ENCODE measurements around the gene NCS1.

Gene NCS1

DNA sequence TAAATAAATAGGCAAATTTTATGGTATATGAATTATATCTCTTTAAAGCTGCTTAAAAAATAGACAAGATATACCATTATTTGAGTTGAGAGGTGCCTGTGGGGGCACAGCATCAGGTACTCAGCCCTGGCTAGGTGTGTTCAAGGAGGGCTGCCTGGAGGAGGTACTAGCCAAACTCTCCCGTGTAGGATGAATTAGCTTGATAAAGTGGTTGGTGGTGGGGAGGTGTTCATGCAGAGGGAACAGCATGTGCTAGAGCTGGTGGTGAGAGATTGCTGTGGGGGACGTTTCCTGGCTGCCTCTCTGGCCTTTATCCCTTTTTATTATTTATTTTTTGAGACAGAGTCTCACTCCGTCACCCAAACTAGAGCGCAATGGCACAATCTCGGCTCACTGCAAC is 23.2 kb upstream of the NCS1 start:
- no peak for DNase-seq

DNA sequence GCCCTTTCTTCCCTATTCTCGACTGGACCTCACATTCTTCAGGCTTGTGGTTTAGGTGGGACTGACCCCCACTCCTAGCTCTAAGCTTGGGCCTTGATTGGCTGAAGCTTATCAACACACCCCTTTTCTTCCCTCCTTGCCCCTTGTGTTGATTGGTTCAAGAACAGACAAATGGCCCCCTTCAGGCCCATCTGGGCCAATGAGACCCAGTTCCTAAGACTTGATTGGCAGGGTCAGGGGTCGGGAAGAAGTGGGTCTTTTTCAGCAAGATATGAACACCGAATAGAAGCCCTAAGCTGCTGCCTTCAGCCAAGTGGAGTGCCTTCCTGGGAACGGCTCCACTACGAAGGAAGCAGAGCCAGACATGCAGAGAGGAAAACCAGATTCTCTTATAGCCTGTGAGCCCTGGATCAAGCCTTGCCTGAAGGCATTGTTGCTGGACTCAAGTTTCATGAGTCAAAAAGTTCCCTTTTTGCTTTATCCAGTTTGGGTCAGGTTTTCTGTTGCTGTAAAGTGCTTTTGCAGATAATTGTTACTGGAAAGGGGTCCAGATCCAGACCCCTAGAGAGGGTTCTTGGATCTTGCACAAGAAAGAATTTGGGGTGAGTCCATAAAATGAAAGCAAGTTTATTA is 22.4 kb upstream of the NCS1 start:
- DNase-seq: no peak

DNA sequence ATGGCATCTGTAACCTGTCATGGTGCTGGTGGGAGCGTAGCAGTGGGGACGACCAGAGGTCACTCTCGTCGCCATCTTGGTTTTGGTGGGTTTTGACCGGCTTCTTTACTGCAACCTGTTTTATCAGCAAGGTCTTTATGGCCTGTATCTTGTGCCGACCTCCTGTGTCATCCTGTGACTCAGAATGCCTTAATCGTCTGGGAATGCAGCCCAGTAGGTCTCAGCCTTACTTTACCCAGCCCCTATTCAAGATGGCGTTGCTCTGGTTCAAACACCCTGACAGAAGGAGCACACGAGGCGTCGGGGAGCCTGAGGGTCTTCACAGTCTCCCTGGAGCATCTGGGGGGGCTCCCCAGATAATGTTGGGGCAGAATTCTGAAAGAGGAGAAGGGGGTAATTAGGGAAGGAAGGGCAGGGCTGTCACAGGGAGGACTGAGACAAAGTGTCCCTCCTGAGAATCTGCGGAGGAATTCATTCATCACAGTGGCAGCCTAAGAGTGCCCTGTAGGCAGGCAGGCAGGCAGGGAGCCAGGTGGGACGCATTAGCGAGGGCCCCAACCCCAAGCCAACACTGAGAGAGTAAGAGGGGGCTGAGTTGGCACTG is 21.3 kb upstream of the NCS1 start:
- DNase-seq: no peak

DNA sequence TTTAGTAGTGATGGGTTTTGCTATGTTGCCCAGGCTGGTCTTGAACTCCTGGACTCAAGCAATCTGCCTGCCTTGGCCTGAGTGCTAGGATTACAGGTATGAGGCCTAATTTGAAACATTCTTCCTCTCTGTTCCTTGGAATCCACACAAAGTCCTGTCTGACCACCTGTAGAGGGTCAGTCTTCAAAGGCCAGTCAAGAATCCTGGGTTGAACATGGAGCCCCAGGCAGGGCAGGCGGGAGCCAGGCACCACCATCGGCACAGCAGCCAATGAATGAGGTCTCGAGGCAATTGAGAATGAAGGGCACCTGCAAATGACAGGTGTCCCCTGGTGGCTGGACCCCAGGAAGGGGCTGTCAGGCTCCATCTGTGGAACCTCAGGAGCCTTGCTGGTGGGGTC is 17.4 kb upstream of the NCS1 start:
- DNase-seq: no peak

DNA sequence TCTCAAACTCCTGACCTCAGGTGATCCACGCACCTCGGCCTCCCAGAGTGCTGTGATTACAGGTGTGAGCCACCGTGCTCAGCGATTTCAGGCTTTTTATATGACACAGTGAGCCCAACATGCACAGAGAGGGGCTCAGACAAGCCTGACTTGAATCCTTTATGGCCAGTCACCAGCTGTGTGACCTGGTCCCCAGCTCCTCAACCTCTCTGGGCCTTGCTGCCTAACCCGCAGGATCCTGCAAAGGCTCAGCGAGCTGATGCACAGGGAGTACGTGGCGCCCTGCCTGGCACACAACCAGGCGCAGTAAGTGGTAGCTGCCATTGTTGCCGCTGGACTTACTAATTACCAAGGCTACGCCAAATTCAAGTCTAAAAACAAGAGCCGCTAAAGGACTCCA is 16.6 kb upstream of the NCS1 start:
- no peak for DNase-seq

DNA sequence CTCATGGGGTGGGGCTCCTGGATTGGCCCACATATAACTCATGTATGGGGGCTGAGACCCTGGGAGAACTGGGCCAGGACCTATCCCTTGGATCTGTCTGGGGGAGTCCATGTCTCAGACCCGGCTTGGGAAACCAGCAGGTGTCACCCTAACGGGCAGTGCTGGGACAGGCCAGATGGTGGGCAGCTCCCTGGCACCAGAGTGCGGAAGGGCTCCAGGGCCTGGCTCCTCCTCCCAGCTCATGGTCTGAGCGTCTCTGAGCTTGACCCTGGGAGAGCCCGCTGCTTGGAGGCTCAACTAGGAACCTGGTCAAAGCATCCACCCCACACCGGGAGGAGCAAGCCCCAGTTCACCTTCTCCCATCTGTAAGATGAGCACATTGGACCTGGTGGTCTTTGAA is 15.5 kb upstream of the NCS1 start:
- DNase-seq: no peak

DNA sequence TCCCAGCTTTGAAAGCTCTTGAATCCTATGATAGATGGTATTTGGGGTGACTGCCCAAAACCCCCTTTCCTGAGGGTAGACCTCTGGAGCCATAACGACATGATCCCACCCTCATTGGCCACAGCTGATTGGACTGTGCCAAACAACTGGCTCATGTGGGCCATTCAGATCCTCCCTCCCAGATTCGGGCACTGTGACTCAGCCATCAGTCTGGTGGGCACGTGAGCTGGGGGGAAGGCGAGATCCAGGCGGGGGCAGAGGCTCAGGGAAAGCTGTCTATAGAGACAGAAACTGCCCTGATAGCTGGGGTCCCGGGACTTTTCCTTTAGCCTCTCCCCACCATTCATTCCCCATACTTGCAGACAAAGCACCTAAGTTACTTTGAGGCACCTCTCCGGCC is 15.1 kb upstream of the NCS1 start:
- DNase-seq: no peak

DNA sequence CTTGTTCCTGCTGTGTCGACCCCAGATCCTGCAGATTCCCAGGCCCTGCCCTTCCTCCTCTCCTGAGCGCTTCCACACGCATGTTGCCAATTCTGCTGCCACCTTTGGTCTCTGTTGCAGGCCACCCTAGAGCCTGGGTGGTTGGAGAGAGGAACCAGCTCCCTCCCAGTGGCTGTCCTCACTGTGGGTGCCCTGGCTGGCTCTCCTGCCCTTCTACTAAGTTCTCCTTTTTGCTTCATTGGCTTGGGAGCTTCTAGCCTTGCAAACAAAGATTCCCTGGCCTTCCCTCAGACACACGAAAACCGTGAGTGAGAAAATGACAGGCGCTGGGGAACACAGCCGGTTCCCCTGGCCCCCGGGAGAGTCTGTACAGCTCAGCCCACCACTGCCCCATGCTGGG is 14.2 kb upstream of the NCS1 start:
- no peak for DNase-seq

DNA sequence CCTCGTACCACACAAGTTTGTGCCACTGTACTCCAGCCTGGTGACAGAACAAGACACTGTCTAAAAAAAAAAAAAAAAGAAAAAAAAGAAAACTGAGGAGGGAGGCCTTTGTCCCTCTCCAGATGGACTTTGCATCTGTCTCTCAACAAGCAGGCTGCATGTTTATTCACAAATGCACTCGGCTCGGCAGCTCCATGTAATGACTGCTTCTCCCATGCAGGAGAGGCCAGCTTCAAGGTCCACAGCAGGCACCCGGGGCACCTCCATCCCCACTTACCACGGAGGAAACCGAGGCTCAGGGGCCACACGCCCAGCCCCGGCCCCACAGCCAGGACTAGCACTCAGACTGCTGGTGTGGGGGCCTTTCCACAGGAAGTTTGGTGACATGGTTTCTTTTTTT is 13.1 kb upstream of the NCS1 start:
- no peak for DNase-seq

DNA sequence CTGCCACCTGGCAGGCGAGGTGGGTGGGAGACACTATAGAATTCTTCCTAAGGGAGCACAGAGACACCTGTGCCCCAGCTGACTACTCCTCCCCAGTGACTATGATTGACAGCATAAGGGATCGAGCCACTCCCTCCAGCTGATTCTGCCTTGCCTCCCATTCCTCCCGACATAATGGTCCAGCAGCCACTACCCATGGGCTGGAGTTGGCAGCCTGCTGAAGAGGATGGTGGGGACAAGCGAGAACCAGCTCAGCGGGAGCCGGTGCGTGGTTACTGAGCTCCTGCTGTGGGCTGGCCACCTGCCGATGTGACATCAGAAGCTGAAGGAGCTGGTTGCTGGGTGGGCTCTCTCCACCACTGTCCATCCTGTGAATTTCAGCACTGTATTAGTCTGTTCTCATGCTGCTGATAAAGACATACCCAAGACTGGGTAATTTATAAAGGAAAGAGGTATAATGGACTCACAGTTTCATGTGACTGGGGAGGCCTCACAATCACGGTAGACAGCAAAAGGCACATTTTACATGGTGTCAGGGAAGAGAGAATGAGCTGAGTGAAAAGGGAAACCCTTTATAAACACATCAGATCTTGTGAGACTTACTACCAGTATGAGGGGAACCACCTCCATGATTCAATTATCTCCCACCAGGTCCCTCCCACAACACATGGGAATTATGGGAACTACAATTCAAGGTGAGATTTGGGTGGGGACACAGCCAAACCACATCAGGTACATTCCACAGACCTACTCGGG is 12.1 kb upstream of the NCS1 start:
- DNase-seq: no peak

DNA sequence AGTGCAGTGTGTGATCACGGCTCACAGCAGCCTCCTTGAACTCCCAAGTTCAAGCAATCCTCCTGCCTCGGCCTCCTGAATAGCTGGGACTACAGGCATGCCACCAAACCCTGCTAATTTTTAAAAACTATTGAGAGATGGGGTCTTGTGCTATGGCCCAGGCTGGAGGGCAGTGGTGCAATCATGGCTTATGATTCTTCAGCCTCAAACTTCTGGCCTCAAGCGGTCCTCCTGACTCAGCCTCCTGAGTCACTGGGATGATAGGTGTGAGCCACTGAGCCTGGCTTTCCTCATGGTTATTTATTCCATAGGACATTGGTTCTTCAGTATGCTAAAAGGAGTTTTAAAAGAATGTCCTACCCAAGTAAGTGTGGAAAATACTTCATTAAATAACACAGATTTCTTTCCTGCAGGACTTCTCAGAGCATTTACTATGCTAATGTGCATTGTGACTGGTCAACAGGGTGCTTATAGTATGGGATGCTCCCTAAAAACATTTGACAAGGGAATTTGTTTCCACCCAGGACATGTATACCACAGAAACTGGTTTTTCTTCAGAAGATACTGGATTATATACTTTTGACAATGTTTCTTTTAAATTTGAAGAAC is 11.2 kb upstream of the NCS1 start:
- DNase-seq: no peak

DNA sequence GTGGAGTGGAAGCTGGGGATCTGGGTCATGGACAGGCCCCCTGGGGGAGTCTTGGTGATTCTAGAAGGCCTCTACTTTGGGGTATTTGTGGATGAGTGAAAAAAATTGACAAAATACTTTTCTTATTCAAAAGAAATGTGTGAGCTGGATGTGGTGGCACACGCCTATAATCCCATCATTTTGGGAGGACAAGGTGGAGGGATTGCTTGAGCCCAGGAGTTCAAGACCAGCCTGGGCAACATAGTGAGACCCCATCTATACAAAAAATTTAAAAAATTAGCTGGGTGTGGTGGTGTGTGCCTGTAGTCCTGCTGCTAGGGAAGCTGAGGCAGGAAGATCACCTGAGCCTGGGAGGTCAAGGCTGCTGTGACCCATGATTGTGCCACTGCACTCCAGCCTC is 6.6 kb upstream of the NCS1 start:
- DNase-seq: no peak

DNA sequence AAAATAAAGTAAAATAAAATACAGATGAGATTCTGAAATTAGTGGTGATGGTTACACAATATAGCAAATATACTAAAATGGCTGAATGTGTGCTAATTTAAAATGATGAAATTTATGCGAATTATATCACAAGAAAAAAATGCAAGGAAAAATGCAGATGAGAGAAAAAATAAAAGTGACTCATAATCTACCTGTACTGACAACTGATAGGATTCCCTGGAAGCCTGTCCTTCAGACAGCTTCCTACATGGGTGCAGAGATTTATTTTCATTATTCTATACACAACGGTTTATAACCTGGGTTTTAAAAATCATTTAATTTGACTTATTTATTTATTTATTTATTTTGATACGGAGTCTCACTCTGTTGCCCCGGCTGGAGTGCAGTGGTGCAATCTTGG is 5.8 kb upstream of the NCS1 start:
- no peak for DNase-seq

DNA sequence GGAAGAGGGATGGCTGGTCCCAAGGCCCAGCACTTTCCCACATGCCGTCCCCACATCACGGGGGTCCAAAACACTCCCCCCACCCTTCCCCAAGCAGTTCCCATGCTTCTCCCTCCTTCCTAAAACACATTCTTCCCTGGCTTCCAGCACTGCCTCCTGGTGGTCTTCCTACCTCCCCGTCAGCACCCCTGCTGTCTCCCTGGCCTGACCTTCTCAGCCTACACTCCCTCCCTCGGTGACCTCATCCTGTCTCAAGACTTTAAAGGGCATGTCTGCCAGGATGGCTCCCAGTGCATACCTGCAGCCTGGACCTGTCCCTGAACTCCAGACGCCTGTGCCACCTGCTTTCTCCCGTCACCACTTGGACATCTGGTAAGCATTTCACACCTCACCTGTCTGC is 4.3 kb upstream of the NCS1 start:
- DNase-seq: no peak

DNA sequence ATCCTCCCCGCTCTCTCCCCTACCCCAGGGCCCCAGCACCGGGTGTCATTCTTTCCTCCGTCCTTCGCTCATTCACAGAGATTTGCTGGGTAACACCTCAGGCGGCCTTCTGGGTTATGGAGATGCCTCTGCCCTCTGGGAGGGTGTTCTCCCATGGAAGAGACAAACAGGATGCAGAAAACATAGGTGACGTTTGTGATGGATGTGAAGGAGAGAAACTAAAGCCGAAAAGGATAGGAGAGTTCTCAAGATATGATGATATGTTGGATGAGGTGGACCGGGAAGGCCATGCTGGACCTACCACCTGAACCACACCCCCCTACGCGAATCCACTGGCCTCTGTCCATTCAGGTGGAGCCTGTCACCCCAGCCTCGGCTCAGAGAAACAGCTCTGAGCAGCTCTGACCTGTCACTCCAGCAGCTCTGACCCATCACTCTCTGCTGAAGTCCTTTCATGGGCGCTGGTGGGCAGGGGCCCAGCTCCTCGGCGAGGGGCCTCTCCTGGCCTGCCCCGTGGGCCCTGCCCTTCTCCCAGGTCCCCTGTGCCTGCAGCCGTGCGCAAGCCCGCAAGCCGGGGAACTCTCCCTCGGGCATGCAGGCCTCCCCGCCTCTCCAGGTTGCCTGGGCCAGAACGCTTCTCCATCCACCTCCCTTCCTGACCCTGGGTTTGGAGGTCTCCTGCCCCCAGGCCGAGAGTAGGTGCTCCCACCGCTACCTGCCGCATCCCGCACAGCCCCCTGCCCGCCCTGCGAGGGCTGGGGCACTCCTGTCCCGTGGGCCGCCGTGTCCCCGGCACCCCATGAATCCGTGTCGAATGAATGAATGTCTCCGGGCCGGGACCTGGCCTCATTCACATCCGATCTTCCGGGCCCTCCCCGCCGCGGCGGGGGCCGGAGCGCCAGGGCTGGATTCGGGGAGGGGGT is 717 bp upstream of the NCS1 start:
- no peak for DNase-seq

DNA sequence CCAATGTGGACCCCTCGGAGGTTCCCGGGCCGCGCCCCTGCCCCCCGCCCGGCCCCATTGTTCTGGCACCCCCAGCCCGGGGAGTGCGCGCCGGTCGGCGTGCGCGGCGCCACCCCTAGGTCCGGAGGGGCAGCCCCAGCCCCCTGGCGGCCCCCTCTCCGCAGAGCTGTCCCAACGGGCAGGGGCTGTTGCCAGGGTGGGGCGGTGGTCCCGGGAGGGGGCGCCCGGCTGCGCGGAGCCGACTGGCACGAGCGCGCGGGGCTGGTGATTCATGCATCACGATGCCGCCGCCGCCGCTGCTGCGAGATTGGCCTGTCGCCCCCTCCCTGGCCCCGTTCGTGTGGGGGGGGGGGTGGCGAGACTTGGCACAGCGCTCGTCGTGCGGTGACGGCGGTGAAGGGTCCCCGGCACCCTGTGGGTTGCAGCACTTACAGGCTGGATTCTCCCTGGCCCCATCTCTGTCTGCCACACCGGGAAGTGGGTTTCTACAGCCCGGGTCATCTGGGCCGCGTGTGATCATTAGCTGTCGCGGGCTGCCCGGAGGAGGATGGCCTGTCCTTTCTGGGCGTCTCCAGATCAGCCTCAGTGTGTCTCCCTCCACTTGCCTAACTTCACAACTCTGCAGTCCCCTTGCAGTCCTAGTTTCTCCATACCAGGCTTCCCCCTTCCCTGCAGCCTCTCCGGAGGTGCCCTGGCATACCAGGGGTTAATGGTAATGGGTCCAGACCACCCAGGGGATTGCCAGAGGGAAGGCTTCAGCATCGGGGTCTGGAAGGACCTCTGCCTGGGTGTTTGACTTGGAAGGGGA is 858 bp downstream of the NCS1 start:
- peak; percentile 73 for DNase-seq

DNA sequence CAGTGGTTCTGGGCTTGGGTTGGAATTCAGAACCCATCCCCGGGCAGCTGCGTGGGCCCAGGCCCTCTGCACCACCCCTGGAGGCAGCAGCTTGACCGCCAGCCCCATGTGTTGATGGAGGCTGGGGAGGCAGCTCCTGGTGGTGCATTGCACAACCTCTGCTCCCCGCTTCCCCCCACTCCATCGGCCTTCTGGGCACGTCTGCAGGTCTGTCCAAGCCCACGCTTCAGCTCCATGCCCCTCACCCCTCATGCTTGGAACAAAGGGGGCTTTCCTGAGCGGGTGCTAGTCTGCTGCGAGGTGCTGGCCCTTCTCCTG is 1.4 kb downstream of the NCS1 start:
- no peak for DNase-seq

DNA sequence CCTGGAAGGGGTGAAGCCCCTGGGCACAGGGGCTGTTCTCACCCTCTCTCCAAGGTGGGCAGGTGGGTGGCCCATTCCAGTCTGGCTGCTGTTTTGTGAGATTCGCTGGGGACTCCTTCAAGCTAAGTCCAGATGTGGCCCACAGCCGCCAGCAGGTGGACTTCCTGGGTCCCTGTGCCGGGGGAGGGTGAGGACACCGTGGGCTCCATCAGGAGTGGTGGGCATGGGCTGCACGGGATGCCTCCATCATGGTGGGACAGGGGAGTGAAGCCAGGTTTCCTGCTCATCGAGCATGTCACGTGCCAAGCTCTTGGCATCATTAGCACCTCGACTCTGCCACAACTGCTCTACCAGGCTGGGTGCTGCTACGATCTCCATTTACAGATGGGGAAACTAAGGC is 1.8 kb downstream of the NCS1 start:
- no peak for DNase-seq

DNA sequence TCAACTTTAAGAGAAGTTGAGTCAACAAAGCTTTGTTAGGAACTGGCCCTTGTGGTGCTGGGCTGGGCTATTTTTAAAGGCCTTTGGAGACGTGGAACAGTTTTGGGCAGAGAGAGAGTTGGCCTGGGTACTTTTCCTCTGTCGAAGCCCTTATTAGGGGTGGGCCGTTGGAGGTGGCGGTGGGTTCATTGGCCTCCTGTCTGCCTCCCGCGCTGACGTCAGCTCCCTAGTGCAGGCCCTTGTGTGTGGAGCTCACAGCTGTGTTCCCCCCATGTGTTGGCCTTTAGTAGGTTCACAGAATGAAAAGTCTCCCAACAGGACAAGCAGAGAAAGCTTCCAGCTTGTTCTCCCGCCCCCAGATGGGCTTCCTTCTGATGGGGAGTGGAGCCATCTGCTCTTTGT is 2.7 kb downstream of the NCS1 start:
- DNase-seq: no peak

DNA sequence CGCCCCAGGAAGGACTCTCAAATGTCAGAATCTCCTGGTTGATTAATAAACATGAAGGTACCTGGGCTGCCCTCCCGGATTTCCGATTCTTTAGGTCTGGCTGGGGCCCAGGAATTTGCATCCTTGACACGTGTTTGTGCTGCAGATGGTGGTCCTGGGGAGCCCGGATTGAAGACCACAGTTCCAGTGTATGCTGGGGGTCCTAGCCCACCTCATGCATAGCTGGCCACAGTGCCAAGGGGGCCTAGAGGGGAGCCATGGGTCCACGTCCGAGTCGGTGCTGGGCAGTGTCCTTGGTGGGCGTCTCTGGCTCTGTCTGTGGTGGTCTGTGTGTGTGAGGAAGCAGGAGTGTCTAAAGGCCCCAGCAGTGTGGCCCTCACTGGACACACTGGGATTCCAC is 3.2 kb downstream of the NCS1 start:
- DNase-seq: no peak

DNA sequence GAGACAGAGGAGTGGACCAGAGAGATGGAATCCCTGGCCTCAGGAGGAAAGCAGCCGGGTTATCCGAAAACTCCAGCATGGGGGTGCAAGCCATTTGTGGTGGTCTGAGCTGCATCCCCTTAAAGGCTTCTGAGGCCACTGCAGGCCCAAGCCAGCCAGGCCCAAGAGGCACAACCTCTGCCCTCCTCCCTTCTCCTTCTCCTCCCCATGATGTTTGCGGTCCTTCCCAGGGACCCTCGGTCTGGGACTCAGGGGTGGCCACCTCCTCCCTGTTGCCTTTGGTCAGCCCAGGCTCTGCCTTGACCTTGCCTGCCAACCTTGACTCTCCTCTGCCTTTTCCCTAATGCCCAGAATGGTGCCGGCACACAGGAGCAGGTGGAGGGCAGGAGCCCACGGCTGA is 4.6 kb downstream of the NCS1 start:
- no peak for DNase-seq

Data from suppressor macrophage treated with lipopolysaccharide for 4 hours (primary cell).